Suprapubic skin (tissue), 4 donors: ENCODE results near the gene COG7. TPM values are rescaled to one million over a fixed set of nuclear protein-coding genes. Genes with fewer than 3 reads are reported as not detected.

ENCODE experiments used
- DNase-seq, 2 donors: peaks; one replicate each; pipeline ENCODE4 v3.0.0-alpha.2; 2019; ENCODE audit warnings: low spot score in 2 of 2
- H3K27ac ChIP-seq: fragments of 200-600 bp; sonication (generic); one replicate; pipeline ENCODE4 v1.5.1; 2019
- H3K27me3 ChIP-seq: fragments of 200-600 bp; sonication (generic); one replicate; pipeline ENCODE4 v1.5.1; 2019
- H3K36me3 ChIP-seq: fragments of 200-600 bp; sonication (generic); one replicate; pipeline ENCODE4 v1.5.1; 2019
- H3K4me1 ChIP-seq: fragments of 200-600 bp; sonication (generic); one replicate; pipeline ENCODE4 v1.5.1; 2019
- H3K4me3 ChIP-seq: fragments of 200-600 bp; sonication (generic); one replicate; pipeline ENCODE4 v1.5.1; 2019; ENCODE audit warnings: mild to moderate bottlenecking
- H3K9me3 ChIP-seq: fragments of 200-600 bp; sonication (generic); one replicate; pipeline ENCODE4 v1.5.1; 2019
- CTCF ChIP-seq, 2 donors: fragments of 200-600 bp in 1 of 2; fragments of 450-650 bp in 1 of 2; sonication (generic) in 1 of 2; IDR thresholded peaks; one replicate each; pipeline ENCODE4 v1.5.1; 2016 to 2019; ENCODE audit warnings: antibody characterized with exemption in 2 of 2, mild to moderate bottlenecking in 1 of 2, moderate library complexity in 1 of 2
- EP300 ChIP-seq: sonication (generic); formaldehyde crosslinking; IDR thresholded peaks from one replicate; pipeline ENCODE4 v1.6.1; 2017; ENCODE audit warnings: antibody characterized with exemption
- POLR2A ChIP-seq, 2 donors: fragments of 450-650 bp; IDR thresholded peaks; one replicate each; pipeline ENCODE4 v1.6.1; 2017; ENCODE audit warnings: antibody characterized with exemption in 2 of 2, mild to moderate bottlenecking in 2 of 2, moderate library complexity in 2 of 2
- POLR2AphosphoS5 ChIP-seq, 3 donors: sonication (generic); formaldehyde crosslinking; IDR thresholded peaks; one replicate each; pipeline ENCODE4 v1.6.1; 2017; ENCODE audit warnings: antibody characterized with exemption in 3 of 3
- WGBS: methylation state at CpG from one replicate; pipeline ENCODE4 v1.1.5; 2018; 5-methylcytosine and 5-hydroxymethylcytosine counted together
- total RNA-seq, 4 donors: library from RNA; depleted of rRNA; stranded (reverse); fragments of >200 nt; gene quantifications; one replicate each; pipeline ENCODE4 v1.1.0, GENCODE V29; 2016

COG7 gene
- total RNA-seq, 4 donors from 2014 or later, result 16.3 to 73.7 (median 24.6) TPM

DNA sequence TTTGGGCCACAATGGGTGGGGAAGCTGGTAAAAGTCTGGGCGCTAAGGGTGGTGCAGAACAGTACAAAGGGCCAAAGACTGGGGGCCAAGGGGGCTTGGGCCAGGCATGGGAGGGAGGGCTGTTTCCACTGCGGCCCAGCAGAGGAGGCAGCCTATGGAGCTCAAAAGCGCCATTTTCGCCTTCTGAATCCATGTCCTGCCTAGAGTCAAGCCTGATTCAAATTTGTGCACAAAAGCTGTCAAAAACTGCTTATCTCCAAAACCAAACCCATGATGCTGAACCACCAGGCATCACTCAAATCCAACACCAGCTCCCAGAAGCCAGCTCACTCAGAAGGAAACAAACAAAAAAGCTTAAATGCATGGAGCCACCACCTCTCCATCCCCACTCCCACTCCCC is 16.0 kb downstream of the COG7 start:
- Histone ChIP-seq H3K4me3 (no peak overlapping the region), H3K36me3 (peaks cover 59% of the 10 kb centered on the region), H3K27me3 (no peaks in the 10 kb centered on the region), H3K9me3 (no peaks in the 10 kb centered on the region), H3K27ac (no peak overlapping the region), H3K4me1 (peaks cover 3% of the 10 kb centered on the region)
- WGBS, result 87% methylated on average over 4 of the region's 4 CpGs
- no peak for DNase-seq
- TF ChIP-seq EP300 (no peak), POLR2AphosphoS5 (IDR thresholded peaks at IDR 0.05) (no peak), POLR2A (IDR thresholded peaks at IDR 0.05) (no peak), CTCF (IDR thresholded peaks at IDR 0.05) (no peak)

DNA sequence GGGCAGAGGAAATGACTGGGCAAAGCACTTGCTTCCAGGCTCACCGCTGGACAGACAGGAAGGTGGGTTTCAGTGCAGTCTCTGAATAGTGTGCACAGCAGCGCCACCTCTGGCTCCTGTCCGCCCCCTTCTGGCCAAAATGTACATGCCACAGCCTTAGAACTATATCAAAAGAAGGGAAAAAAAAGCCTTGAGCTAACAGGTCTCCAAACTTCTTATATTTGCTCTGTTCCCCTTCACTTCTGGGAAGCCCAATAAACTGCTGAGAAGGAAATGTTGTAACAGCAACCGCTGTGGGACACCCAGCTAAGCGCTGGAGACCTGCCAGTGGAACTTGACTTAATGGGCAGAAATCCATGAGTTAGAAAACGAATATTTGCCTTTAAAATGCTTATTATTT is 17.5 kb downstream of the COG7 start:
- Histone ChIP-seq H3K9me3 (no peaks in the 10 kb centered on the region), H3K4me1 (peaks cover 3% of the 10 kb centered on the region), H3K4me3 (no peak overlapping the region), H3K36me3 (peaks cover 57% of the 10 kb centered on the region), H3K27ac (no peak overlapping the region), H3K27me3 (no peaks in the 10 kb centered on the region)
- 59% methylated on average over 6 of the region's 6 CpGs for WGBS
- TF ChIP-seq CTCF (IDR thresholded peaks at IDR 0.05), result peak; percentile 44 to 70
- no peak for TF ChIP-seq POLR2A (IDR thresholded peaks at IDR 0.05)
- DNase-seq, result no peak

DNA sequence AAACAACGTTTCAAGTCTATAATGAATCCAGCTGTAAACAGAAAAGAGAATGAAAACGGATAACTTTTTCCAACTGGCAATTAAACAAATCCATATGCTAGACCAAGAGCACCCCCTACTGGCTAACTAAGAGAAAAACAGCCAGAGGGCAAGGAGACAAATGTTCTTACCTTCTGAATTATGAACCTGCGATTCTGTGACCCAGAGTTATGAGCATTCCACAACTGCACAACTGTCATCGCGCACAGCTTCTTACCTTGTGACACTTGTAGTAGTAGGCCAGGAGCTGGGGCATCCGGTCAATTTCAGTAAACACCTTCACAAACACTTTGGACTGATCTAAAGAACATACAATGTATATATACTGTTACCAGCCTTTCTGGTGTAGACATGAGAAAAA is 18.6 kb downstream of the COG7 start:
- Histone ChIP-seq H3K4me3 (no peak overlapping the region), H3K36me3 (peaks cover 58% of the 10 kb centered on the region), H3K27ac (peak overlapping the region; percentile 49), H3K4me1 (peaks cover 3% of the 10 kb centered on the region), H3K27me3 (no peaks in the 10 kb centered on the region), H3K9me3 (no peaks in the 10 kb centered on the region)
- DNase-seq, result no peak
- 24% methylated on average over 6 of the region's 6 CpGs for WGBS
- TF ChIP-seq POLR2A (IDR thresholded peaks at IDR 0.05), result no peak
- peak; percentile 73 to 78 for TF ChIP-seq CTCF (IDR thresholded peaks at IDR 0.05)

- Histone ChIP-seq H3K4me3 (no peak overlapping the region), H3K27ac (no peak overlapping the region), H3K4me1 (peaks cover 3% of the 10 kb centered on the region), H3K27me3 (no peaks in the 10 kb centered on the region), H3K36me3 (peaks cover 54% of the 10 kb centered on the region), H3K9me3 (no peaks in the 10 kb centered on the region)
- TF ChIP-seq EP300 (no peak), POLR2AphosphoS5 (IDR thresholded peaks at IDR 0.05) (no peak), CTCF (IDR thresholded peaks at IDR 0.05) (no peak), POLR2A (IDR thresholded peaks at IDR 0.05) (no peak)
- 84% methylated on average over 16 of the region's 16 CpGs for WGBS
- DNase-seq, result no peak
These were observed 19.6 kb downstream of the COG7 start for GRCh38 chr16:23433261-23433920.

DNA sequence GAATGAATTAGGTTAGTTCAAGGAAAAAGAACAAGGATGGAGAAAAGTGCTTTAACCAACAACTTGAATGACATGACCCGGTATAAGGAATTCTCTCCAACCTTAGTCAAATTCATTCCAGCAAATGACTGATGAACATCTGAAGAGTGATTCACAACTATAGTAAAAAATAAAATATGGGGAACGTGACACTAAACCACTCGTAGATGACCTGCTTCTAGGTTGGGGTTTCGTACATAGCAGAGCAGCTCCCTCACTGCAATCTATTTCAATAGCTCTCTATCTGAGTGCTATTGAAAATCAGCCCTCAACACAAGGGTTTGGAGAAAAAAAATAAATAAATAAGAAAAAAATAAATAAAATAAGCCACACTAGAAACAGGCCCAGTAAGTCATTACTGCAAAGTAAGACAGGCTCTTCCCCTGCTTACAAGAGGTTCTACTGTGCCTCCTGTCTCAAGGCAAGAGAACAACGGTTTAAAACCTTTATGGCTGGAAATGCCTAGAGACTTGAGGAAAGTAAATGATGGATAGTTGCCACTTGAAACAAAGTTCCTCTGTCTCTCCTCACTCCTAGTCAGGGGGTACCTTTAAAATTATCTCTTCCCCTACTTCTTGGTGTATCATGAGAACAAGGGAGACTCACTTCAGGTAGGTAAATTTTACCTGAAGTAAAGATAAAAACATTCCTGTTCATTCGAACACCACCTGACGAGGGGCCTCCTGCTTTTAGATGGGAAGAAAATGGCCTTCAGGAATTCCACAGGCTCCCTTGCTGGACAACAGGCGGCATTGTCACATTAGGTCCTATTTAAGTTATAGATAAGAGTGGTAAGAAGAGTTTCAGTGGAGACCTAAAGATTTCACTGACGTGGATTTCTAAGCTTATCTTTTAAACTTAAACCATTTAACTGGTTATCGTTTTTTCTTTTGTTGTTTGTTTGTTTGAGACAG is 20.5 kb downstream of the COG7 start:
- H3K27me3 ChIP-seq, result no peaks in the 10 kb centered on the region
- TF ChIP-seq POLR2AphosphoS5 (IDR thresholded peaks at IDR 0.05), result no peak
- TF ChIP-seq POLR2A (IDR thresholded peaks at IDR 0.05), result no peak
- no peak for TF ChIP-seq EP300
- TF ChIP-seq CTCF (IDR thresholded peaks at IDR 0.05), result no peak
- no peak overlapping the region for H3K4me3 ChIP-seq
- WGBS, result 93% methylated on average over 10 of the region's 10 CpGs
- H3K36me3 ChIP-seq, result peaks cover 45% of the 10 kb centered on the region
- no peaks in the 10 kb centered on the region for H3K9me3 ChIP-seq
- no peak for DNase-seq
- H3K27ac ChIP-seq, result no peak overlapping the region
- peaks cover 3% of the 10 kb centered on the region for H3K4me1 ChIP-seq
